ENCODE results near the gene PCSK1. TPM values are rescaled to one million over a fixed set of nuclear protein-coding genes. Genes with fewer than 3 reads are reported as not detected.

Gene PCSK1
- total and polyA plus RNA-seq, 2 experiments from 2014 or later = not detected

DNA sequence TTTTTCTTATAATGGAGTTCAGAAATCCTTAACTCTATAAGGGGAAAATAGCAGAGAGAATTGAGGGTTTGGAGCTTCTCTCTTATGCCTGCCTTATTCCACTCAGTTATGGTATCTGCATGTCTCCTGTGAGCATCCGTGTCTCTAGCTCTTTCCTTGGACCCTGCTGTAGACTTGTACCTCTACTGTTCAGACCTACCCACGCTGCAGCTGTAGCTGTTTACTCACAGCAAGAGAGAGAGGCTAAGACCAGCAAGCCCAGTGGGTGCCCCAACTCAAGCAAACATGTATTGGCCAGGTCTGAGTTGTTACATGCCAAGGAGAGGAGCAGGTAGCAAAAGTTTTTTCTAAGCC is 7.1 kb upstream of the PCSK1 start:
- H3K36me3 ChIP-seq = no peaks in the 10 kb centered on the region
- no peaks in the 10 kb centered on the region for H3K4me1 ChIP-seq (ENCODE audit: low read depth)
- no peak for DNase-seq (ENCODE audit: low read depth in 1 of 2, low spot score in 1 of 2)
- no peaks in the 10 kb centered on the region for H3K9me3 ChIP-seq (ENCODE audit: low read depth)
- TF ChIP-seq, protein P1, sequence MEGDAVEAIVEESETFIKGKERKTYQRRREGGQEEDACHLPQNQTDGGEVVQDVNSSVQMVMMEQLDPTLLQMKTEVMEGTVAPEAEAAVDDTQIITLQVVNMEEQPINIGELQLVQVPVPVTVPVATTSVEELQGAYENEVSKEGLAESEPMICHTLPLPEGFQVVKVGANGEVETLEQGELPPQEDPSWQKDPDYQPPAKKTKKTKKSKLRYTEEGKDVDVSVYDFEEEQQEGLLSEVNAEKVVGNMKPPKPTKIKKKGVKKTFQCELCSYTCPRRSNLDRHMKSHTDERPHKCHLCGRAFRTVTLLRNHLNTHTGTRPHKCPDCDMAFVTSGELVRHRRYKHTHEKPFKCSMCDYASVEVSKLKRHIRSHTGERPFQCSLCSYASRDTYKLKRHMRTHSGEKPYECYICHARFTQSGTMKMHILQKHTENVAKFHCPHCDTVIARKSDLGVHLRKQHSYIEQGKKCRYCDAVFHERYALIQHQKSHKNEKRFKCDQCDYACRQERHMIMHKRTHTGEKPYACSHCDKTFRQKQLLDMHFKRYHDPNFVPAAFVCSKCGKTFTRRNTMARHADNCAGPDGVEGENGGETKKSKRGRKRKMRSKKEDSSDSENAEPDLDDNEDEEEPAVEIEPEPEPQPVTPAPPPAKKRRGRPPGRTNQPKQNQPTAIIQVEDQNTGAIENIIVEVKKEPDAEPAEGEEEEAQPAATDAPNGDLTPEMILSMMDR (IDR thresholded peaks at IDR 0.05; ENCODE audit: low read depth, low read length) = no peak
- H3K27me3 ChIP-seq = peaks cover 12% of the 10 kb centered on the region
- H3K4me3 ChIP-seq = no peak overlapping the region
- H3K27ac ChIP-seq = no peak overlapping the region

DNA sequence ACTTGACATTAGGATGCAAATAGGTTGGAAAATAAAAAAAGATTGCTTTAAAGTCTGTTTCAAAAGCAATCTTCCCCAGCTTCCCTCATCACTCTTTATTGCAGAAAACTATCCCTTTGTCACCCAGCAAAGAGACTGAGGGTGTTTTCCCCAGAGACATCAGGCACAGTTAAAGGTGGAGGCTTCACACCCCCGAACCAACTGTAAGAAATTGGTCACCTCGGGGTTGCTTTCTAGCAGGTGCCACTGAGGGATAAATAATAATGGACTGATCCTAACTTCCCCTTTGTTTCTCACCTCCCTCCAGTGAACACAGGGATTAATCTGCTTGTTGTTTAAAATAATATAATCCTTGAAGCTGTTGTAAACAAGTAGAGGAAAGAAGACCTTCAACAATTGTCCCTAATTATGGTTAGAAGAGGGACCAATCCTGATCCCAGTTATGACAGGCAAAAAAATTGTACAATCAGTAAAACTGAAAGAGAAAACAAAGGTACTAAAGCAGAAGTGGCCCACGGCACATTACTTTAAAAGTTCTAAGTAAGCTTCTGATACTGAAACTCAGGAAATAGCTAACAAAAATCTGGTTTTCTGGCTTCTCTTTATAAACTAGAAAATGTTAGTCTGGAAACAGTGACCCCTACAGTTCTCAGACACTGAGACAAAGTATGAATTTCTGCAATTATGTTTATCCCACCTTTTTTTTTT is 6.6 kb upstream of the PCSK1 start:
- H3K27ac ChIP-seq = no peak overlapping the region
- TF ChIP-seq, protein P1 (IDR thresholded peaks at IDR 0.05; ENCODE audit: low read depth, low read length) = peak; percentile 29
- DNase-seq (ENCODE audit: low read depth in 1 of 2, low spot score in 1 of 2) = peak in 1 of 2 donors; percentile 12
- no peak overlapping the region for H3K4me3 ChIP-seq
- H3K4me1 ChIP-seq (ENCODE audit: low read depth) = no peaks in the 10 kb centered on the region
- H3K36me3 ChIP-seq = no peaks in the 10 kb centered on the region
- peaks cover 12% of the 10 kb centered on the region for H3K27me3 ChIP-seq
- no peaks in the 10 kb centered on the region for H3K9me3 ChIP-seq (ENCODE audit: low read depth)

DNA sequence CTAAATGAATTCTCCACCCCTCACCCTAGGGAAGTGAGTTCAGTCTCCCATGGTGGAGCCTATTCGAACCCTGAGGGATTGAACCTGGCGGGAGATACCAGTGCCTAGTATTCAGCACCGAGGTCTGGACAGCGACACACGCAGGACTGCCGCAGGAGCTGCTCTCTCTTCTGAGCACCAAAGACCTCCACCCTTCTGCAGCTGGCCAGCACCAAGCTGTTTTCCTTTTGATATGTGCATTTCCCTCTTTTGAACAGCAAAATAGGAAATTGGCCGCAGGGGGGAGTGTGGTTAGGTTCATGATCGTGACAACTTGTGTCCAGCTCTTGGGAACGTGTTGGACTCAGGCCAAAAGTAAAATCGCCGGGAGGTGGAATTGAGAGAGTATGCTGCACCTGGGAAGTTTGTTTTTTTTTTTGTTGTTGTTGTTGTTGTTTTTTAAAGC is 1.2 kb upstream of the PCSK1 start:
- H3K9me3 ChIP-seq (ENCODE audit: low read depth) = no peaks in the 10 kb centered on the region
- peaks cover 61% of the 10 kb centered on the region for H3K27me3 ChIP-seq
- TF ChIP-seq, protein P1 (IDR thresholded peaks at IDR 0.05; ENCODE audit: low read depth, low read length) = peak; percentile 31
- H3K36me3 ChIP-seq = no peaks in the 10 kb centered on the region
- no peaks in the 10 kb centered on the region for H3K4me1 ChIP-seq (ENCODE audit: low read depth)
- peak; percentile 89 to 90 for DNase-seq (ENCODE audit: low read depth in 1 of 2, low spot score in 1 of 2)
- no peak overlapping the region for H3K27ac ChIP-seq
- H3K4me3 ChIP-seq = no peak overlapping the region

DNA sequence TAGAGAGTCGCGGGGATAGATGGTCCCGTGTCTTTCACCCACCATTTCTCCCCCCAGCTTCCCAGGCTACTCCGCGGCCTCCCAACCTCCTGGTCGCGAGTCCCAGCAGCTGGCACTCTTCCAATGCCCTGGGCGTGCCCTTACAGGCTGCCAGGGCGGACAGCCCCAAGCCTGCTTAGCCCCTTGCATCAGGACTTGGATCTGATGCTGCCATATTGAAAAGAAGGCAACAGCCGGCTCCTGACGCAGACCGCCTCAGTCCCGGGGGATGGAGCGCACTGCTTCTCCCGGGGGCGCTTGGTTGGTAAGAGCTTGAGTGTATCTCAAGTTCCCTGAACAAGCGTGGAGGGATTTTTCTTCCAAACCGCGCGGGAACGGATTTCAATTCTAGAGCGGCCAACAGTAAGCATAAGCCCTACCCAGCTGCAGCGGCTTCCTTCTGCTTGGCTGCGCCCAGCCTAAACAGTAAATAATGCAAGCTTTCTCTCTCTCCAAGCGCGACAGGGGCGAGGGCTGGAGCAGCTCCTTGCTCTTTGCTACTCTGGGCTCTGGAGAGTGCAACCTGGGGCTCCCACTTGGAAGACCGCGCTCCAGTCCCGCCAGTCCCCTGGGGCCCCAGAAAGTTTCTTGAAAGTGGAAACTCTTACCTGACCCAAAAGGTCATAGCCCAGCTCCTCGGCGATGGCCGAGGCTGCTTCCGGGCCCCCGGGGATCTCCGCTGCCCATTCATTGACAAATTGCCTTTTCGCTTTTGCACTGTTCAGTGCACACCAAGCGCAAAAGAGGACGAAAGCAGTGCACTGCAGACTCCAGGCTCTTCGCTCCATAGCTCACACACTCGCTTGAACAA is 607 bp downstream of the PCSK1 start:
- peaks cover 59% of the 10 kb centered on the region for H3K27me3 ChIP-seq

DNA sequence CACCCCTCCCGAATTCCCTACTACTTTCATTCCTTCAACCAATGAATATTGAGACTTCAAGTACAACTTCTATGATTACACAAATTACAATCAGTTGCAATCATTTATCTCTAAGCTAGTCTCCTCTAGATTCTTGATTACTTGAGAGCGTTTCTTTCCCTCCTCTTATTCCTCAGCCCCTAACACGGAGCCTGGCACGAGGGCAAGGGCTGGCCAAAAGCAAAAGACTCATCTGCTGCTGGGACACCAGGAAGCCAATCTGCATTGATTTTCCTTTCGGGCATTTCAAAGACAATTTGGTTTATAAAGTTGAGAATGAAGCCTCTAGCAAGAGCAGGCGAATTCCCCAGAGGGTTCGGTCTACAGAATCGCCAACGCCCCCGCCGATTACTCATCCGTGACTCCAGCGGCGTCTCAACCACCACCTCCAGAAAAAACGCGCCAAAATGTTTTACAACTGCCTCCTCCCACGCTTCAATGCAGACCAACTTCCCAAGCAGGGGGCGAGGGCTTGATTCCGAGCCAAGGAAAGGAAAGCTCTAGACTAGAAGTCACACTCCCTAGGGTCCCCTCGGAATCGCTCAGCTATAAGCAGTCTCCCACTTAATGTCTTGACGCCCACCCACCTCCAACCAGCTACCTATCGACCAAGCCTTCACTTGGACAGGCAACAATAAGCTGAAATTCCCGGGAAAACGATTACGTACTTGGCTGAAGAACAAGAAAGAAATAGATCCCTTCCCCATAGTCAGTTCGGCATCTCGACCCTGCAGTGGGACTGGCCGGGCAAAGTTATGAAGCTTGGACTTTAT is 1.5 kb downstream of the PCSK1 start:
- TF ChIP-seq, protein P1 (IDR thresholded peaks at IDR 0.05; ENCODE audit: low read depth, low read length) = no peak
- Histone ChIP-seq H3K36me3 (no peaks in the 10 kb centered on the region), H3K4me1 (ENCODE audit: low read depth) (no peaks in the 10 kb centered on the region), H3K27ac (no peak overlapping the region), H3K9me3 (ENCODE audit: low read depth) (no peaks in the 10 kb centered on the region), H3K4me3 (no peak overlapping the region), H3K27me3 (peaks cover 59% of the 10 kb centered on the region)
- peak in 1 of 2 donors; percentile 64 for DNase-seq (ENCODE audit: low read depth in 1 of 2, low spot score in 1 of 2)

More for the DNA sequence above, 607 bp downstream of the PCSK1 start:
- TF ChIP-seq, protein P1 (IDR thresholded peaks at IDR 0.05; ENCODE audit: low read depth, low read length) = no peak
- DNase-seq (ENCODE audit: low read depth in 1 of 2, low spot score in 1 of 2) = peak in 1 of 2 donors; percentile 20
- H3K4me3 ChIP-seq = no peak overlapping the region
- H3K9me3 ChIP-seq (ENCODE audit: low read depth) = no peaks in the 10 kb centered on the region
- no peaks in the 10 kb centered on the region for H3K4me1 ChIP-seq (ENCODE audit: low read depth)
- H3K27ac ChIP-seq = no peak overlapping the region
- no peaks in the 10 kb centered on the region for H3K36me3 ChIP-seq
